GM19463 (cell line): ENCODE data around the gene AMIGO2.
A peak's percentile ranks its signal among the peaks of the same experiment; 100 is the strongest.
"Not testable (repeated sequence)": the region's sequence is repeated elsewhere in the genome, so short reads cannot be mapped to it uniquely, and the experiment has no call there.

Experiments
- ATAC-seq: cut with Tn5 transposase; IDR thresholded peaks from one replicate; pipeline ENCODE4 v1.9.1; 2021; ENCODE audit warnings: mild to moderate bottlenecking, moderate library complexity; ENCODE audit not compliant: unreplicated experiment

Gene AMIGO2

GRCh38 chr12:47075192-47076084 is 4.3 kb downstream of the AMIGO2 start:
- ATAC-seq = no peak

GRCh38 chr12:47074757-47075156 is 5.0 kb downstream of the AMIGO2 start:
- no peak for ATAC-seq

DNA sequence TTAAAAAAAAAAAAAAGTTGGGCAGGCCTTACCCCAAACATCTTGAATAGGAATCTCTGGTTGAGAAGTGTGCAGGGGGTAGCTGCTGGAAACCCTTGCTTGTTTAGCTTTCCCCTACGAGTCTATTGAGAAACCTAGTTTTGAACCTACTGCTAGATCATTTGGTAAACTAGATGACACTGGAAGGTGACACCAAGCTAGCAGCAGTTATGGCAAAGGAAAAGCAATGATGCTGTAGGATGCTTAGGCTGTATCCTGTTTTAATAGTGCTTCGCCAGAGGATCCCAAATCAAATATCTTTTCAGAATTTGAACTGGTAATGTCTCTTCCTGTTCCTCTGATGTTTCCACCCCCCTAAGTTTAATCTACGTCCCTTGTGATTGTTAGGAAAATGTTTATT is 5.8 kb downstream of the AMIGO2 start:
- ATAC-seq = no peak

DNA sequence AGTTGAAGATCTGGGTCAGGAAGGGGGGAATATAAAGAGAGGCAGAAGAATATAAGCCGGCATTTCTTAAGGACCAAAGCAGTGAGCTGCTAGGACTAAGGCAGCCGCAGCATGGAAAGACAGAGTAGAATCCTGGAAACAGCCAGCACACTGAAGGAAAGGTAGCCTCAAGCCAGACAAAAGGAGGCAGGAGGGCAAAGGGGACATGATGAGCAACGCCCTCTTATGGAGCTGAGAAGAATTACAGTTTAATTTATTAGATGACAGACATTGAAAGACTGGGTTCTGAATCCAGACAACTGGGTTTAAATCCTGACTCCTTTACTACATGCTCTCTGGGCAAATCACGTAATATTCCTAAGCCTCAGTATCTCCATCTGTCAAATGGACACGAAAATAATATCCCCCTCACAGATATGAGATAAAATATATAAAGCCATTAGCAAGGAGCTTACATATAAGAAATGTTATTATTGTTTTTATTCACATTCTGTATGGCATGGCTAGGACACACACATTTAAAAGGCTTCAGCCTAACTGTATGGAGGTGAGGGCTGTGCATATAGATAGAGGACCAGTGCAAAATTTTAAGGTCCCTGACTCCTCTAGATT is 8.4 kb downstream of the AMIGO2 start:
- ATAC-seq = no peak

- no peak for ATAC-seq
Observed at GRCh38 chr12:47070310-47070709, 9.4 kb downstream of the AMIGO2 start.

DNA sequence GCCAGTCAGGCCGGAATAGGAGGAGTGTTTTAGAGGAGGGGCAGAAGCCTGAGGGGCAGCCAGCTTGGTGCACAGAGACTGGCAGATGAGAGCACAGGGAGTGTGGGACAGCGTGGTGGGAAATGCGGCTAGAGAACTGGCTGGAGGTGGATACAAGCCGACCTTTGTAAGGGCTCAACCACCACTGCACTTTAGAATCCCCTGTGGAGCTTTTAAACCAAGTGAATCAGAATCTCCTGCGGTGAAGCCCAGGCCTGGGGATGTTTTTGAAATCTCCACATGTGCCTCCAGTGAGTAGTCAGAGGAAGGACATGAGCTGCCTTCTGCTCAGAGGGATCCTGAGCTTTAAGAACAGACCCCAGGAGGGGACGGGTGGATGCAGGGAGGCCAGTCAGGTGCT is 11.2 kb downstream of the AMIGO2 start:
- ATAC-seq = no peak

GRCh38 chr12:47067771-47068431 is 11.9 kb downstream of the AMIGO2 start:
- ATAC-seq = no peak

DNA sequence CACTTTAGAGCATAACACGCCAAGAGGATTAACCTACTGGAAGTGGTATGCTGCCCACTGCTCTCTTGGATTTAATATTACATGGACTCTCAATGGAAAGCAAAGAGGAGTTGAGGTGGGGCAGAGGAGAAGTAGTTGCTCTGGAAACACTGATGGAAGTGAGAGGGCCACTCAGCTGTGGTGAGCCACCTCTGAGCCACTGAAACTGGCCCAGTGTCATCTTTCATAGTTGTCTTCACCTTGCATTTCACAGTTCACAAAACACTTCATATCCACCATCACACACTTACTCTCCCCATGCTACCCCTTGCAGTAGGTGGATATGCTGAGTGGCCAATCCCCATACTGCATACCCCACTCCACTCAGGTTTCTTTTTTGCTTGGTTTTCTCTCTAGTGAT is 12.6 kb downstream of the AMIGO2 start:
- no peak for ATAC-seq

- peak; percentile 76 for ATAC-seq
Observed at GRCh38 chr12:47066278-47067025, 13.3 kb downstream of the AMIGO2 start.

DNA sequence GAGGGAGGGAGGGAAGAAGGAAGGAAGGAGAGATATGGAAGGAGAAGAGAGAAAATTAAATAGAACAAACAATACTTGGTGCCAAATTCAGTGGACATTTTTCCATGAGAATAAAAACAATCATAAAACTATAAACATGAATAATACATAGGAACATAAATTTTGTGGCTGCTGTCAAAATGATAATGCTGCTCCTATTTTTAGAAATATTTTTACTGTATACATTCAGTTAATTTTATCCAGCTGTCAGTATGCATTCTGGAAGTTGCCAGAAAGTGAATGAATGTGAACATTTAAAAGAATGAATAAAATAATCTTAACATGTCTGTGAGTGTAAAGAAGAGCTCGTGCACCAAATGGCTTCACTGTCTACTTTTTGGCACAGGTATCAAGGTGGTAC is 14.2 kb downstream of the AMIGO2 start:
- no peak for ATAC-seq

- not testable (repeated sequence) for ATAC-seq
Observed at GRCh38 chr12:47058640-47059039, 21.1 kb downstream of the AMIGO2 start.

DNA sequence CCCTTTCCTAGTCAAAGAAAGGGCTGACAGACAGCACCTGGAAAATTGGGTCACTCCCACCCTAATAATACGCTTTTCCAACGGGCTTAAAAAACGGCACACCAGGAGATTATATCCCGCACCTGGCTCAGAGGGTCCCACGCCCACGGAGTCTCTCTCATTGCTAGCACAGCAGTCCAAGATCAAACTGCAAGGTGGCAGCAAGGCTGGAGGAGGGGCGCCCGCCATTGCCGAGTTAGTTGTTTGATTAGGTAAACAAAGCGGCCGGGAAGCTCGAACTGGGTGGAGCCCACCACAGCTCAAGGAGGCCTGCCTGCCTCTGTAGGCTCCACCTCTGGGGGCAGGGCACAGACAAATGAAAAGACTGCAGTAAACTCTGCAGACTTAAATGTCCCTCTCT is 22.8 kb downstream of the AMIGO2 start:
- ATAC-seq = not testable (repeated sequence)

- ATAC-seq = not testable (repeated sequence)
Observed at GRCh38 chr12:47055856-47056255, 23.9 kb downstream of the AMIGO2 start.

DNA sequence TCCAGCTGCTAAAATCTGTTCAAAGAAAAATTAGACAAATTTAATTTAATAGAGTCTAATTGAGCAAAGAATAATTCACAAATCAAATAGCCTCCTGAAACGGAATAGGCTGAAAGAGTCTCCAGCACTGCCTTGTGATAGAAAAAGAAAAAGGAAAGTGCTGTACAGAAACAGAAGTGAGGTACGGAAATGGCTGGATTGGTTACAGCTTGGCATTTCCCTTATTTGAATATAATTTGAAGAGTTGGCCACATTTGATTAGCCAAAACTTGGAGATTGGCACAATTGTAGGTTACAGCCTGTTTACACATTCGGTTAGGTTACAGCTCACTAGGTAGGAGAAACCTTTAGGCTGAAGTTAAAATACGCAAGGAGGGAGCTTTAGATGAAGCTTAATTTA is 25.1 kb downstream of the AMIGO2 start:
- ATAC-seq = no peak

DNA sequence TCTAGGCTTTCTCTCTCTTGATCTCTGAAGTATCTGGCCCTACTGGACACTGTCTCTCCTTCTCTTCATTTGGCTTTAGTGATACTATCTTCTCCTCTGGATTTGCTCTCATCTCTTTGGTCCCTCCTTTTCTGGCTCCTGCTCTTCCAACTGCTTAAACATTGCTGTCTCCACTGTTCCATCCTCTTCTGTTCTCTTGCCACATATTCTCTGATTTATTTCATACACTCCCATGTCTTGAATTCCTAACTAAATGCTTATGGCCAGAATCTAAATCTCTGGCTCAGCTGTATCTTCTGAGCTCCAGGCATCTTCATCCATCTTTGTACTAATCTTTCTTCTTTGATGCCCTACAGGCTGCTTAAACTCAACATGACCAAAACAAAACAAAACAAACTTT is 25.8 kb downstream of the AMIGO2 start:
- ATAC-seq = no peak

DNA sequence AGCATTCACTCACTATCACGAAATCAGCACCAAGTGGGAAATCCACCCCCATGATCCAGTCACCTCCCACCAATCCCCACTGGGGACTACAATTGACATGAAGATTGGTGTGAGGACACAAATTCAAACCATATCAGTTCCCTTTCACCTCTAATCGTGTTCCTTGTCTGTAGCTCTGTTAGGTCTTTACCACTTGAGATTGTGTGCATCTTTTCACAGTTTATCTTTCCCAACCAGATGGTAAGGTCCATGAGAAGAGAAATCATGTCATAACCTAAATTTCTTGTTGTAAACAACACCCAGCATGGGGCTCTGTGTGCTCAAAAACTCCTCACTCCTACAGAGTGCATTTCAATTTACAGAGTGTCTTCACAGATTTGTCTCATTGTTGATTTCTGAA is 27.5 kb downstream of the AMIGO2 start:
- ATAC-seq = no peak

GRCh38 chr12:47051291-47051690 is 28.5 kb downstream of the AMIGO2 start:
- ATAC-seq = not testable (repeated sequence)

DNA sequence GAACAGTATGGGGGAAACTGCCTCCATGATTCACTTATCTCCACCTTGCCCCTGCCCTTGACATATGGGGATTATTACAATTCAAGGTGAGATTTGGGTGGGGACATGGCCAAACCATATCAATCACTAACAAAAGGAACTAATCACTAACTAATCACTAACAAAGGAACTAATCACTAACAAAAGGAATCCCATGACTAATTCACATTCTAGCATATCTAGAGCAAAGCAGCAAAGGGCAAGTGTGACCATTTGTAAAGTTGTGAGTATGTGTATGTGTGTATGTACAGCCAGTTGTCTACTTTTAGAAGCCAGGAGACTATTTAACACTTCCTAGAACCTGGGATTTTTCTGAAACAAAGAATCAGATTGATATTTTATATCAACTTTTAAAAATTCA is 31.2 kb downstream of the AMIGO2 start:
- ATAC-seq = no peak

DNA sequence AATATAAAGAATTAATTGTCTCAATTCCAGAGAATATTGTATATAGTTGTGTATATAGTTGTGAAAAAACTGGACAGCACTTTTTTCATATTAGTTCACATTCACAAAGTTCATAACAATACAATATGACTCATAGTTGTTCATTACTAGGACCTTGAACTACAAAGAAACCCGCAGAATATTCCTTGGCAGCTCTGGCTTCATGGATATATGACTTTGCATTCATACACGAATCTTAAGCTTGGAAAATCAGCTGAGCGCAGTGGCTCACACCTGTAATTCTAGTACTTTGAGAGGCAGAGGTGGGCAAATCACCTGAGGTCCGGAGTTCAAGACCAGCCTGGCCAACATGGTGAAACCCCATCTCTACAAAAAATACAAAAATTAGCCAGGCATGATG is 38.4 kb downstream of the AMIGO2 start:
- ATAC-seq = no peak

GRCh38 chr12:47039756-47040155 is 40.0 kb downstream of the AMIGO2 start:
- no peak for ATAC-seq

GRCh38 chr12:47039079-47039478 is 40.7 kb downstream of the AMIGO2 start:
- no peak for ATAC-seq
